Keratinocyte (primary cell): Measurements from ENCODE around the gene SPATC1L.

Experiments used
- EZH2 ChIP-seq: IDR thresholded peaks from one replicate; pipeline ENCODE4 v1.6.1; 2012; ENCODE audit warnings: inconsistent platforms, mild to moderate bottlenecking, low read length, moderate library complexity
- TF ChIP-seq, protein P1 (sequence below), 3 experiments: IDR thresholded peaks in 1 of 3; conservative IDR thresholded peaks in 1 of 3; optimal IDR thresholded peaks in 1 of 3; 2 replicates in 2 of 3; 3 replicates in 1 of 3; pipeline versions ENCODE3 to v1.5.1; 2011; ENCODE audit warnings: low read length in 3 of 3, mild to moderate bottlenecking in 3 of 3, moderate library complexity in 2 of 3, control low read depth in 1 of 3, inconsistent platforms in 1 of 3; ENCODE audit not compliant: insufficient read depth in 2 of 3; ENCODE audit errors: extremely low read depth in 1 of 3

DNA sequence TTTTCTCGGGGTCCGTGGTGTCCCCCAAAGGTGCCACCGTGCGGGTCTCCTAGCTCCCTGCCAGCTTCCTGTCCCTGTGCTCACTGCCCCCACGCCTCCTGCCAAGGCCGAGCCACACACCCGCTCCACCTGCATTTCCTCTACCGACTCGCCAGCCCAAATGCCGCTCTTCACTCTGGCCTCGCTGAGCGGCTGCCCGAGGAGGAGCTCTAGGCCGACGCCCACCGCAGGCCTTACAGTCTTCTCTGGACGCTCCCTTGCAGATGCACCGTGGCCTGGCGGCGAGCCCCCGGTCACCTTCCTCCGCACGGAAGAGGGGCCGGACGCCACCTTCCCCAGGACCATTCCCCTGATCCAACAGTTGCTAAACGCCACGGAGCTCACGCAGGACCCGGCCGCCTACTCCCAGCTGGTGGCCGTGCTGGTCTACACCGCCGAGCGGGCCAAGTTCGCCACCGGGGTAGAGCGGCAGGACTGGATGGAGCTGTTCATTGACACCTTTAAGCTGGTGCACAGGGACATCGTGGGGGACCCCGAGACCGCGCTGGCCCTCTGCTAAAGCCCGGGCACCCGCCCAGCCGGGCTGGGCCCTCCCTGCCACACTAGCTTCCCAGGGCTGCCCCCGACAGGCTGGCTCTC, 55.2 kb downstream of the SPATC1L start:
- TF ChIP-seq, protein P1, sequence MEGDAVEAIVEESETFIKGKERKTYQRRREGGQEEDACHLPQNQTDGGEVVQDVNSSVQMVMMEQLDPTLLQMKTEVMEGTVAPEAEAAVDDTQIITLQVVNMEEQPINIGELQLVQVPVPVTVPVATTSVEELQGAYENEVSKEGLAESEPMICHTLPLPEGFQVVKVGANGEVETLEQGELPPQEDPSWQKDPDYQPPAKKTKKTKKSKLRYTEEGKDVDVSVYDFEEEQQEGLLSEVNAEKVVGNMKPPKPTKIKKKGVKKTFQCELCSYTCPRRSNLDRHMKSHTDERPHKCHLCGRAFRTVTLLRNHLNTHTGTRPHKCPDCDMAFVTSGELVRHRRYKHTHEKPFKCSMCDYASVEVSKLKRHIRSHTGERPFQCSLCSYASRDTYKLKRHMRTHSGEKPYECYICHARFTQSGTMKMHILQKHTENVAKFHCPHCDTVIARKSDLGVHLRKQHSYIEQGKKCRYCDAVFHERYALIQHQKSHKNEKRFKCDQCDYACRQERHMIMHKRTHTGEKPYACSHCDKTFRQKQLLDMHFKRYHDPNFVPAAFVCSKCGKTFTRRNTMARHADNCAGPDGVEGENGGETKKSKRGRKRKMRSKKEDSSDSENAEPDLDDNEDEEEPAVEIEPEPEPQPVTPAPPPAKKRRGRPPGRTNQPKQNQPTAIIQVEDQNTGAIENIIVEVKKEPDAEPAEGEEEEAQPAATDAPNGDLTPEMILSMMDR (optimal IDR thresholded peaks at IDR 0.05 in 1 of 3, IDR thresholded peaks at IDR 0.05 in 1 of 3, conservative IDR thresholded peaks at IDR 0.05 in 1 of 3; ENCODE audit: extremely low read depth in 1 of 3, insufficient read depth in 2 of 3, low read length in 3 of 3): no peak
- TF ChIP-seq EZH2: no peak
